ENCODE measurements around the gene CTBP2.
"Not testable (repeated sequence)": the region's sequence is repeated elsewhere in the genome, so short reads cannot be mapped to it uniquely, and the experiment has no call there.

CTBP2 gene

DNA sequence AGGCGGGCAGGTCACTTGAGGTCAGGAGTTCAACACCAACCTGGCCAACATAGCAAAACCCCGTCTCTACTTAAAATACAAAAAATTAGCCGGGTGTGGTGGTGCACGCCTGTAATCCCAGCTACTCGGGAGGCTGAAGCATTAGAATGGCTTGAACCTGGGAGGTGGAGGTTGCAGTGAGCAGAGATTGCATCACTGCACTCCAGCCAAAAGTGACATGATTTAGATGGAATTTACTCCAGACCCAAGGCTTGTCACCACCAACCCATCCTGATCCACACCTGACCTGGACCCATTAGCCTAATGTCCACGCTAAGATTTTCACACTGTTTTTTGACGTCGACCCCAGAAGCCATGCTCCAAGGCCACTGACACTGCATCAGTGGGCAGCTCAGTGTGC lies 101.0 kb downstream of the CTBP2 start:
- not testable (repeated sequence) for DNase-seq

DNA sequence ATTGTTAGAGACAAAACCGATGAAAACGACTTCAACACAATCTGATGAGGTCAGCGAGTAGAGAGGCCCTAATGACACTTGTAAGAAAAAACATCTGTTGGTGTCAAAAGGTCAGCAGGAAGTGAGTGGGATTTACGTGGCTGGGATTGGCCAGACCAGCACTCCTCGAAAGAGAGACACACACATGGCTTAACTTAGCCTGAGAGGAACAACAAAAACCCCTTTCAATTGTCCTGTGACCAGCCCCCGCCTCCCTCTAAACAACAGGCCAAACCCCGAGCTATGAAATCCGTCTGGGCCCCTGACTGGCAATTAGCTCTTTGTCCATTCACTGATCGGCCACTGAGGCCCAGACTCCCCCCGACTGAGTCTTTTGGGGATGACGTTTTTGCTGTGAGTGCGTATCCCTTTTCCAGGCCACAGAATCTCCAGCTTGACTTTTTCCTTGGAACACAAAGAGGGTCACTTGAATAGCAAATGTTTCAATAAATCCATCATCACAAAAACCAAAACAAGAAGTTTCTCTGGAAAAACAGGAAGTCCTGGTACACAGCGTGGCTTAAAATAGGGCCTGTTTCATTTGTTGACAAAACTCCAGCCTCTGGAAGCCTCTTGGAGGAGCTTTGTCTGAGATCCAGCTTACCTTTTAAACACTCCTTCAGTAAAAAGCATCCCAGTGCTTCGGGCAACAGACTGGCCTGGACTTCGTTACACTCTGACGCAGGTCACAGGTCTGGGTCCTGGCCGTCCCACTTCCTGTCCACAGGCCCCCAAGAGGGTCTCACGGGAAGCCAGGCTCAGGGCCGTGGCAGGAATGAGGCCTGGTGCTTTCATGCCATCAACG lies 103.0 kb downstream of the CTBP2 start:
- no peak for DNase-seq

DNA sequence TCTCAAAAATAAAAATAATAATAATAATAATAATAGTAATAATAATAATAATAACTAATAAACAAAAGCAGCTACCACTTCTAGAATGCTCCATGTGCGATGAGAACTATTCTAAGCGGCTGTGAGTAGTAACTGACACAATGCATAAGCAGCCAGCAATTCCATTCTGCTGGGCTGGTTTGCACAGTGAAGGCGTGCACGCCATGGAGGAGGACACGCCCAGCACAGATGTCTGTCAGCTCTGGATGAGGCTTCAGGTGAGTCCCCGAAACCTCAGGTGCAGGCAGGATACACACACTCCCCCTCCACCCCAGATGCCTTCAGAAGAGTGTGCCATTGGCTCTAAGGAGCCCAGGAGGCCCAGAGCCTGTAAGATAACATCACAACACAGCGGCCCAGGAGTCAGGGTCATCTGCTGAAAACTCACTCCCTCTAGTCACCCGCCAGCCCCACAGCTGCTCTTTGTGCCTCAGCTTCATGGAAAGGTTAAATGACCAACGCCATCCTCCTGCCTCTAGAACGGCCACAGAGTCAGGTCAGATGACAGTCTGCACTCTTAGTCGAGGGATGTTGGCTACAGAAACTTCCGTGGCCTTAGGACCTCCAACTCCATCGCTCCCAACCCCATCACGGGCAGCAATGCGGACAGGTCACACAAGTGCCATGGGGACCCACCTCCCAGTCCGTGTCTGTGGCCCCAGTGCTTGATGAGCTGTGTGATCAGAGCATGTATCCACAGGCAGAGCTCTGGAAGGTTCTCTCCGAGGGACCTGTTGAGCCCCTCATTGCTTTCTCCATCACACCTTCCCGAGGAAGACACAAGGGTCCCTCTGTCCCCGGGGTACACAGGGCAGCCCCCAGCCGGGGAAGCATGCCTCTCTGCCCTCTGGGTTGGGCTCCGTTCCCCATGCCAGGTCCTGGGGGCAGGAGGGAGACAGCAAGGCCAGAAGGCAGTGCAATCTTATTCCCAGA lies 103.9 kb downstream of the CTBP2 start:
- DNase-seq, result no peak

DNA sequence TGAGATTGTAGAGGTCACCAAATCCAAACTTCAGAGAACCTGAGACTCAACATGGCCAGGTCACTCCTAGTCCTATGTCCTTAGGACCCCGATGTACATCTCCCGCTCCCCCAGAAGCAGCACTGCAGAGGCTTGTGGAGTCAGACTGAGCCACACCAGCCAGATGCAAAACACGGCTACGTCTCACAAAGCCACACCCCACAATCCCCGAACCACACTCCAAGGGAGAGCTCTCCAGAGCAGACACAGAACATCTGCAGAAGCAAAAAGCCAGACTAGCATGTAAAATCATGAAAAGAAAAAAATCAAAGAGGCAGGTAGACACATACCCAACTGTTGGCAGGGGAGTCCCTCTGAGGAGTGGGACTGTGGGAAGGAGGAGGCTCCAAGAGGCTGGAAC lies 104.9 kb downstream of the CTBP2 start:
- DNase-seq, result no peak

DNA sequence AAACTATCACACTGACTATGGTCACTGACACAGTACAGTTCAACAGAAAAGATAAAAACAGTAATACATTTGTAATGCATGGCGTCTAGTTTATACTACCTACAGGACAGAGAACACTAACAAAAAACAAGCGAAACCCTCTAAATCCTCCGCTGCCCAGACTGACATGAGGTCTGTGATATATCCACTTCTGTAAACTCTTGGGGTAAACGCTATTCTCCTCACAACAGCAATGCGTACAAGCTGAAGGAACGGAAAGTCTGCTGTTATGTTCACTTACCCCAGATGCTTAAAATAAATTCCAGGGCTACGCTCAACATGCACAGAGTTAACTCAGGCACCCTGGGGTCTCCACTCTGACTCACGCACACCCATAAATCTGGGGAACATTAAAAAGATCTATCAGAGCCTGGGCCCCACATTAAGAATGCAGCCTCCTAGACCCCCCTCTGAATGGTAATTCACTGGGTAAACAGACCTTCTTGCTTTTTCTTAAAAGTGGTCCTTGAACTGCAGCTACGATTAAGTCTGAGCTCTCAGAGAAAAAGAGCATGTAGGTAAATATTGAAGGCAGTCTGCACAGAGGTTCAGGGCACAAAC lies 105.6 kb downstream of the CTBP2 start:
- DNase-seq, result no peak

DNA sequence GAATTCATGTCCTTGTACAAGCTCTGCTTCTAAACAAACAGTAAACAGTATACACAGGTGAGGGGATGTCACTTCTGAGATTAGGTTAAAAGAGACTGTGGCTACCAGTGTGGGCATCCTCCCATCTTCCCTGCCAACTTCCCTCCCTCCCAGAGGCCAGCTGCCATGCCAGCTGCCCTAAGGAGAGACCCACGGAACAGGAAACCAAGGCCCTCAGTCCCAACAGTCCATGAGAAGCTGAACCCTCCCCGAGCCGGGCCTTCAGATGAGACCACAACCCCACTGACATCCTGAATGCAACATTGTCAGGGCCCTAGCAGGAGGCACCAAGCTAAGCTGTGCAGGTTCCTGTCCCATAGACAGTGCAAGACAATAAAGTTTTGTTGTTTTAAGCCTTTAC lies 106.1 kb downstream of the CTBP2 start:
- DNase-seq, result no peak

DNA sequence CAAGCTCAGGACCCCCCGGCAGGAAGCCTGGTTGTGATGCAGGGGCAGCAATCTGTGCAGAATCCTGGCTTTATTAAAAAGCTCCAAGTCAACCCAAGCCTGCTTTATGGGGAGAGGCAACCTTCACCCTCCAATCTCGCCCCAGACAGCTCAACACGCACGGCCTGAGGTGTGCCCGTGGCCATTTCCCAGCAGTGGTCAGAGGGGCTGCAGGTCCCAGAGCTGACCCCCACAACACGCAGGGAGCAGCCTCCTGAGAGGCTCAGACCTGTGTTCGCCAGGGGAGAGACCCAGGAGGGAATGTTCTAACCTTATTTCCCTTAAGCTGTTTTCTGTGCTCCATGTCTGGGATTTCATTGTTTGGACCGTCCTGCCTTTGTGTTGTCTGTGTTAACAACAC lies 108.2 kb downstream of the CTBP2 start:
- DNase-seq, result no peak

DNA sequence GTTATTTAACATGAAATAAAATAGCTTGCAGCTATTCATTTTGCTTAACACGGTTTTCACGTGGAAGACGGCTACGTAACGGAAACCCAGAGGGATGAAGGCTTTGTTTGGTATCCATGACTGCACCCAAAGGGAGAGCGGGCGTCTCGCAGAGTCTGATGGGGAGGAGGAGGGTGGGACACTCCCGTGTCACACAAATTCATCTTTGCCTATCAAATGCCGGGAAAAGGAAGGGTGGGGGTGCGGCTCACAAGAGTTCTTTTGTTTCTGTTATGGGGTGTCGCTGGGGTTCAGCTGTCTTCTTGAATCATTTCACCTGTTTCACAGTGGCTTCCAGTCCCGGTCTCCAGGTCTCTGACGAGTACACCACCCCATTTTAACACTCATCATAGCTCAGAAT lies 110.0 kb downstream of the CTBP2 start:
- no peak for DNase-seq

DNA sequence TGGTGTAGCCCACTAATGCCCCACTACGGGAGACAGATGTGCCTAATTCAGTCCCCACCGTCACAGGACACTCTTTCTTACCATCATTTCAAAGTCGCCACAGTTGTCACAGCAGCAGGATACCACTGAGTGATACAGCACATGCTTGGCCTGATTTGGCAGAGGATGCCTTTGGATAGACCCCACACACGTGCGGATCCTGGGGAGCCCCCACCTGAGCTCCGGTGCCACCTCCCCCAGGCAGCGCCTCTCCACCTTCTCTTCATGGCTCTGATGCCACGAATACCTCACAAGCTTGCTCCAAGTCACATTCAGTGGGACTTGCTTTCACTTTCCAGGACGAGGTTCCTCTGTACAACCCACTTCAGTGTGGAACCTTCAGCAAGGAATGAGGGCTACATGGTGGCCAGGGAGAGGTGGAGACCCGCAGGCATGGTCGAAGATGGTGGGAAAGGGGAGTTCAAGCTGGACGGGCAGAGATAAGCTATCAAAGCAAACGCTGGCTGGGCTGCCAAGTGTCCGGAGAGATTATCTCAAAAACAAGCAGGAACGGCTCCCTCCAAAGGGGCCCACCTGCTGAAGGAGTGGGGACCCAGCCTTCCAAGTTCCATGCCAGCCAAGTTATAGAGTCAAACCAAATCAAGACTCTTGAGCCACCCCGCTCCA lies 111.0 kb downstream of the CTBP2 start:
- DNase-seq, result no peak

DNA sequence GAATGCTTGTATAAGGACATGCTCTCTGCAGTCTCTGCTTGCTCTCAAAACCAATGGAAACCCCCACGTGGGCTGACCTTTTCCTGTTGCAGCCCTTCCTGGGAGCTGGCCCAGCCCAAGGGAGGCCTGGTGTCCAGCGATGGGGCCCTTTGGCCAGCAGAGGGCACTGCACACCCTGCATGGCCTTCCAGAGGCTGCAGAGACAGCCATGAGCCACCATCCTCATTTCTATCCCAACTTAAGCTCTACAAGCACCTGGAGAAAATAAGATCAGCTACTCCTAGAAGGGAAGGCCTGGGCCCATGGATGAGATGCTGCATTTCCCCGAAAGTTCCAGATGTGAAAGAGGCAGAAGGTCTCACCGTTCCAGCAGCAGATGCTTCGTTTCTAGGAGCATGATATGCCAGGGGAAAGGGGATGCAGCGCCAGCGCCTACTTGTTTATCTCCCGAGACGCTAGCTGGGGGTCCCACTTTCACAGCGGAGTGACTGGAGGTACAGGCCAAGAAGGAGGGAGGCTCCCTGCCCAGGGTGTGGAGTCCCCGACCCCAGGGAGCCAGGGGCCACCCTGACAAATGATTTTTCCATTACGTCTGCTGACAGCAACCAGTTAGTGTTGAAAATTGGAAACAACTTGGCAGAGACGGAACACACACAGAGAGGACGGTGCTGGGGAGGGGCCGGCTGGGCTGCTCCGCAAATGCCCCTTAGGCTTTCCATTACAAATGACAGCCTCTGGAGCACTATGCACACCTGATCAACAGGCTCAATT lies 112.1 kb downstream of the CTBP2 start:
- peak; percentile 42 for DNase-seq

DNA sequence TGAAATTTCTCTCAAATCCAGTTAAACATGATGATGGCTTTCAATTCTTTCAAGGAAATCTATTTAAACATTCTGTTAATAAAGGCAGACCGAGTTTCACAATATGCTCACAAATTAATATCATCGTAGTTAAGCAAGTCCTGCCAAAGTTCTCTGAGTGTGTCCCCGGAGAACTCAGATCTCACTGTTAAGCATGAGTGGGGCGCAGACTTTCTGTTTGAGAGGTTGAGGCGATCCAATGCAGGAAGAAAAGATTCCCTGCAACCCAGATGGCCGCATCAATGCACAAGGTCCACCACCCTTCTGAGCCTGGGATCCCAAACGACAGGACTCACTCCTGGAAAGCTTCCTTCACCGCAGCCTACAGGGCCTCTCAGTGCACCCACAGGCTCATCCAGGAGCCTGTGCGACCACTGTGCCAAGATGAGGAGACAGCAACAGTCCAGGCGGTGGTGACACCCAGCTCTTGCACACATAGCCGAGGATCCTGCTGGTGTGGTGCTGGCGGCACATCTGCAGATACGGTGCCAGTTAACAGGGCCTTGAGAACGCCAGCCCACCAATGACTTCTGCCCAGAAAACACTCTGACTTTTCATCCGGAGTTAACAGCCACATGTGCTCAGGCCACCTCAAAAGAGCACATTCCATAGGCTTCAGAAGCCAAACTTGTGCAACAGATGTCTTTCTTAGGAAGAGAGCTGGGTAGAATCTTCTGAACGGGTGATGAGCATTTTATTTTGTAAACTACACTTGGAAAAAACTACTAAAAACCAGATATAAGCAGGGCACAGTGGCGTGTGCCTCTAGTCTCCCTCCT lies 116.3 kb downstream of the CTBP2 start:
- DNase-seq, result no peak

DNA sequence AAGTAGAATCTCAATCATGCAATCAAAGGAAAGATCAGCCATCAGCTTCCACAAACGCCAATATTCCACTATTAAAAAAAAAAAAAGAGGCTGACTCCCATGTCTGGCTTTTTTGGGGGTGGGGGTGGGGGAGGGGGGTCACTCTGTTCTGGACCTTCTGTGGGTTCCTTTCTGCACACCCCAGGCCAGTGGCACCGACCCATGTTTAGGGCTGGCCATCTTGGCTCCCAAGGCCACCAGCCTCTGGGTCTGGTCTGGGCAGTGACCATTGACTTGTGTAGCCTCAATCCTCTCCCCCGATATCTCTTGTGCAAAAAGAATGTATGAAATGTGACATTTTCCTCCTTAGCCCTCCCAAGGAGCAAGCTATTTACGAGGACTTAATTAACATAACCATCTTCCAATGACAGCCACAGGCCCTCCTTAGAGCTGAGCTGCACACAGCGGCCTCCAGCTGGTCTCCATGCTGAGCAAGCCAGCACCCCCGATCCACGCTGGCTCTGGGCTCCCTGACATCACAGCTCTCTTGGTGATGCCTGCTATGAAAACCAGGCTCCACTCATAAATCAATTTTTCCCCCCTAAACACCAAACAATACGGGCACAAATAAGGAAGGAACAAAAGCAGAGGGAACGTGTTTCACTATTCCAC lies 118.4 kb downstream of the CTBP2 start:
- no peak for DNase-seq

DNA sequence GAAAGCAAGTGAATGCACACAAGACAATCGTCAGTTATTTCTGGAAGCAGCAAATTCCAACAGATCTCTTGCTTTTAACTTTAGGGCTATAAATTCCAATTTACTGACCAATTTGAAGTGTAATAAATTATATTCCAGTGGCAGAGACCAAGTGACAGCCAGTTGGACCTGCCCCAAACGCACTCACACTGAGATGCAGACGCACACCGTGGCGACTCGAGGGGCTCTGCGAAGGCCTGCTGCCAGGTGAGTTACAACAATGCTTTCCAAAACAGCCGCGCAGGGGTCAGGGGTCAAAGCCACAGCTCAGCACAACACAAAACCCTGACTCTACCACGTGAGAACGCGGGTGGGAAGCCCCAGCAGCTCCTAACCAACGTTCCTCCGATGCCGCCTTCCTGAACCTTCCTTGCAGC lies 121.0 kb downstream of the CTBP2 start:
- no peak for DNase-seq

DNA sequence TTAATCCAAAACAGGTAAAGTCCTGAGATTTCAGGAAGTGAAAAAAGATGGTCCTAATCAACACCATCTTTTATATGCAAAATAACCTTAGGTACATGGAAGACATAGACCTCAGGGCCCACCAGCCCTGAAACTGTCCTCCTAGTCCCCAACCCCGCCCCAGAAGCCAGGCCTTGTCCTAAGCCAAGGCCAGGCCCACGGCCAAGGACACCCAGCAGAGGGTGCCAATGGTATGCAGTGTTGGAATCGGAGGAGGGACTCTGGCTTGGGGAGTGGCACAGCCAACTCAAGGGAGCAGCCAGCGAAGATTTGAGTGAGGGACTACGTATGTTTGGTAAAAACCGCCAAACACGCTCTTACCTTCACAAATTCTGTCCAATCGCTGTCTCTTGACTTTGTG lies 121.7 kb downstream of the CTBP2 start:
- no peak for DNase-seq

DNA sequence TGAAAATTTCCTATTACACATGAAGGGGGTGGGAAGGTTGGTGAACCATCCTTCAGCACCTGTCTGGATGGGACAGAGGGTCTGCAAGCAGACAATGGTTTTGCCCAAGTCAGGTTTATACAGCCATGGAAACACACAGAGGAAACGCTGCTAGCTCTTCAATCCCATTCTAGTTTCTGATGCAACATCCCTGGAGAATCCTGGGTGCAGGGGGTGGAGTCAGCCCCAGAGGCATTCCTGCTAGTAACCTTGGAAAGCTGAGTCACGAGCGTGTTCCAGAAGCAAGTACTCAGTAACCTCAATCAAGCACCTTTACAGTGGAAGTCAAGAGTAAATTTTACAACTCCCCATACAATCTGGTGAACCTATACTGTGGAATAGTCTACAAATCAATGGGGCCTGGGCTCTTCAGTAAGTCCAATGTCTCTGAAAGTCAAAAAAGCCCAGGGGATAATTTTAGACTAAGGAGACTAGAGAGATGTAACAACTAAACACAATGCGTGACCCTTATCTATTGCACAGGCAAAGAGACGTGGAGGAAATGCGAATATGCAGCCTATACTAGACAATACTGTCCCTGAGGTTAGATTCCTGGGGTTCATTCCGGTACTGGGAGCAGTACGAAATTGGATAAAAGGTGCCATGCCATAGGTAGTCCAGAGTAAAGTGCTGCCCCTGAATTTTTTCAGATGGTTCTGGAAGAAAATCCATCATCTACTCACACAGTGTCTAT lies 123.1 kb downstream of the CTBP2 start:
- no peak for DNase-seq

DNA sequence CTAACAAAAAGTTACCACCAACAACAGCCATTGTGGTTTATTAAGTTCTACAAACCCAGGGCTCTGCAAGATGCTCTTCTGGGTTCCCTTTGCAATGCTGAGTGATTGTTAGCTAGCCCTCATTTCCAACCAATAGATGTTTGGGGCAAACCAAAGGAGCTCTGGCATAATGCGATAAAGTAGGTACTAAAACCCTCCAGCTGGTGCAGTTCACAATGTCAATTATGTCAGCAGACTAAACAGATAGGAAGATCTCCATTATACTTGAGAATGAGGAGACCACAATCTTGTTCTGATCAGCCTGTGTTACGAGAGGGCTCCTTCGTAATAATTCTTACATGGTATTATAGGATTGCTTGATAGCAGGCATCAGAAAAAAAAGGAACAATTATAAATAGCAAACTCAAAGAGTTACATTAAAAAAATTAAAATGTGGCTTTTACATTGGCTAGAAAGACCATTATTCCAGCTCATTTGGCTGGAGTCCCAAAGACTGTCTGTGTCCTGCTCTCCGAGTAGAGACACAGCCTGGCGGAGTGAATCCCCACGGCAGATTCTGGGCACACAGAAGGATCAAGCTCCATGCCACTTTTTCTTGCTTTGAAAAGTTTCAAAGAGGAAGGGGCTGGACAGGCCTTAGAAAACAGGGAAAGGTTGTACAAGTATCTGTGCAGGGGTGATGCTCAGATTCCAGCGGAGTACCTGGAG lies 124.6 kb downstream of the CTBP2 start:
- DNase-seq, result no peak

DNA sequence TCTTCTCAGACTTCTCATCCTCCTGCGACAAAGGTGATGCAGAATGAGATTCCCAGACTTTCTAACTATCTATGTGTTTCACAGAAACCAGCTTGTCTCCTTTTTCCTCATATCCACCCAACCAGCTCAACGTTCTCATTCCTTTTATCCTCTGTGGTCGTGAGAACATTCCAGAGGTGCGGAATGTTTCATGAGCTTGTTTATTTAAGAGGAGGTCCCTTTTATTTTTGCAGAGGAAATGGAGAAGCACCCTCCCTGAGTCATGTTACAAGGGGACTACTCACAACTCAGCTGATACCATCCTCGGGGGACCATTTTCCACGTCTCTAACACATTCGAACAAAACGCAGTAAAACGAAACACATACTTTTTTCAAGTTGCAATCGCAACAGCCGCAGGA lies 125.2 kb downstream of the CTBP2 start:
- DNase-seq, result no peak

DNA sequence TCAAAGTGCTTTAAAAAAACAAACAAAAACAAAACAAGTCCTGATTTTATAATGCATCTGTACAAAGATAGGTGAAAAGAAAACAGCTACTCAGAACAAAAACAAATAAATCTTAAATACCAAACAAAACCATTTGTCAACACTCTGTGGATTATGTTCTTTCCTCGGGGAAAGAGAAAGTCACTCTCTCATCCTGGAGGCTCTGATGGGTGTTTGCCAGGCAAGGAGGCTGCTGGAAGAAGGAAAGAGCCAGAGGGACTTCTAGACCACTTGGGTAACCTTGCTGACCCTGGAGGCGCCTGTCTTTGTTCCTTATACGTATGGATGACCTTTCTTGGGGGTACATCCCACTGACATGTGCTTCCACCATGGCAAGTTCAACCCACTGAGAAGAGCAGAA lies 125.7 kb downstream of the CTBP2 start:
- no peak for DNase-seq

Data from CD4-positive, alpha-beta T cell treated with Interleukin-4 for 4 hours (primary cell).